Measurements from ENCODE around the gene SLC7A10.

The SLC7A10 gene

DNA sequence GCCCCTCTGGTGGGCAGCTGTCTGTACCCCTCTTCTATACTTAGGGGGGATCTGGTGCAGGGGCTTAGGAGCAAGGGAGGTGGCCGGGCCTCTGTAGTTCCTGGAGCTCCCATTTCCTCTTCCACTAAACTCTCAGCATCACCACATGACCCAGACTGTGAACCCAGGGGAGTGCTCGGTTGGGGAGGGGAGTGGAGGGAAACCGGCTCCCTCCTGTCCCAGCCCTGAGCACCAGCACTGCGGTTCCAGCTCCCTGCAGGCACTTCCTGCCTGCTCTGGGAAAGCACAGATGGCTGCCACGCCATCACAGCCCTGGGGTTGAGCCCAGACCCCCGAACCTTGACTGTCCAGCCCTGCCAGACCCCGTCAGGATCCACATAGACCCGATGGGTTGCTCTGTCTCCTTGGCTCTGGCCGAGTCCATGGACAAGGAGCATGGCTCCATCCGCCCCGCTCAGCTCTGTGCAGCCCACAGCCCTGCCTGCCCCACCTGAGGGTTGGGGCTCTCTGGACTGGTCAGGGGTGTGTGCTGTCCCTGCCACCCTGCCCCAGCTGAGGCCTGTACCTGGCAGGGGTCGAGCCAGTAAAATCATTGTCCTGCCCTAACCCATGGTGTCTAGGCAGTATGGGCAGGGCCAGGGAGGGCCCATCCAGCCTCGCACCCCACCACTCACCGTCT lies 36.0 kb upstream of the SLC7A10 start:
- no peak for TF ChIP-seq CTCF (IDR thresholded peaks at IDR 0.05; ENCODE audit: extremely low read depth, missing control alignments)
- no peak for DNase-seq (ENCODE audit: low spot score)

- no peak for DNase-seq (ENCODE audit: low spot score)
- no peak for TF ChIP-seq CTCF (IDR thresholded peaks at IDR 0.05; ENCODE audit: extremely low read depth, missing control alignments)
Observed at GRCh38 chr19:33260628-33261418, 35.2 kb upstream of the SLC7A10 start.

DNA sequence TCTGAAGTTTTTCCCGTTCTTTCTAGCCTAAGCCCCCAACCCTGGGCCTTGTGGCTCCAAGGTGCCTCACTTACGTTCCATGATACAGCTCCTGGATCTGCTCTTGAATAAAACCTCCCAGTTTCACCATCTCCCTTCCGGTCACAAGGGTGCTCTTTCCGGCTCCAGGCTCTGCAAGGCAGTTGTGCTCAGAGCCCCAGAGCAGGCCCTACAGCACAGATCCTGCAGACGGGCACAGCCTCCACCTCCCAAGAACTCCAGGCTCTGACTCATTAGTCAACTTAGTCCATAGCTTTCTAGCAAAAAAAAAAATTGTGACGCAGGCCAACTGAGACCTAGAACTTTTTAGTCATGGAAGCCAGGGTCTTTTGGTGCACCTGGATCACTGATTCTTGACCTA lies 33.9 kb upstream of the SLC7A10 start:
- TF ChIP-seq CTCF (IDR thresholded peaks at IDR 0.05; ENCODE audit: extremely low read depth, missing control alignments), result no peak
- DNase-seq (ENCODE audit: low spot score), result no peak

DNA sequence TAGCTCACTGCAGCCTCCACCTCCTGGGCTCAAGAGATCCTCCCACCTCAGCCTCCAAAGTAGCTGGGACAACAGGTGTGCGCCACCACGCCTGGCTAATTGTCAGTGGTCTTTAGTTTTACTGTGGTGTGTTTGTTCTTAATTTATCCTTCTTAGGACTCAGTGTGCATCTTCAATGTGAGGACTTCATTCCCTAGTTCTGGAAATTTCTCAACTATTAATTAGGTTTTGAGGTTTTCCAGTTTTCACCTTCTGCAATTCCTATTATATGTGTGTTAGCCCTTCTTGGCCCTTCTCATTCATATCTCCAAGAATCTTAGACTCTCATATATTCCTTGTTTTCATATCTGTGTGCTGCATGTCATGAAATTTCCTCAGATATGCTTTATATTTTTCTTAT lies 32.2 kb upstream of the SLC7A10 start:
- DNase-seq (ENCODE audit: low spot score), result no peak
- TF ChIP-seq CTCF (IDR thresholded peaks at IDR 0.05; ENCODE audit: extremely low read depth, missing control alignments), result no peak

DNA sequence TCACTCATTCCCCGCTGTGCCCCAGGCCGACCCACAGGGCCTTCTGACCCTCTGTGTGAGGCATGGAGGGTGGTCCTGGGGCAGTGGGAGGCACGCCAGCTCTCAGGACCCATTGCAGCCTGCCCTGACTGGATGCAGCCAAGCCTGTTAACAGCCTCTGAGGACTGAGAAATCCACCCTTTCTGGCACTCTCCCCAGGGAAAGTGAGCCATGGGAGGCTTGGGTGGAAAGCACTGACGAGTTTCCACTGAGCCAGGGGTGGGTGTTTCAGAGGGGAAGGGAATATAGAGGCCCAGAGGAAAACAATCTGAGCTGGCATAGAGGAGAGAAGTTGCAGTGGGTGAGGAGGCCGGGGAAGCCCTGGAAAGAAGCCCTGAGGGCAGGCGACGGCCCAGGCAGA lies 30.6 kb upstream of the SLC7A10 start:
- TF ChIP-seq CTCF (IDR thresholded peaks at IDR 0.05; ENCODE audit: extremely low read depth, missing control alignments), result no peak
- no peak for DNase-seq (ENCODE audit: low spot score)

DNA sequence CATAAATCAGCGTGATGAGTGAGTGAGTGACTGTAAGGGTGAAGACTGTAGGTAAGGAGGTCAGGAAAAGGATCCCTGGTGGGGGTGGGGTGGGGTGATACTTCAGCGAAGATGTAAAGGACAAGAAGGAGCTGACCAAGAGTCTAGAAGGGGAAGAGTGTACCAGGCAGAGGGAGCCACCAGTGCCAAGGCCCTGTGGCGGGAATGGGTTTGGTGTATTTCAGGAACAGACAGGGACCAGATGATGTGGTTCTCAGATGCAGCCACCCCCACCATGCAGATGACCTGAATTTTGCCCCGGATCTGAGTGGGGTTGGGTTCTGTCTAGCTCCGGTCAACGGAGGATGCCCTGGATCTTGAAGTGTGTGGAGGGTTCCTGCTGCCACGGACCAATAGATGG lies 30.1 kb upstream of the SLC7A10 start:
- no peak for TF ChIP-seq CTCF (IDR thresholded peaks at IDR 0.05; ENCODE audit: extremely low read depth, missing control alignments)
- DNase-seq (ENCODE audit: low spot score), result no peak

DNA sequence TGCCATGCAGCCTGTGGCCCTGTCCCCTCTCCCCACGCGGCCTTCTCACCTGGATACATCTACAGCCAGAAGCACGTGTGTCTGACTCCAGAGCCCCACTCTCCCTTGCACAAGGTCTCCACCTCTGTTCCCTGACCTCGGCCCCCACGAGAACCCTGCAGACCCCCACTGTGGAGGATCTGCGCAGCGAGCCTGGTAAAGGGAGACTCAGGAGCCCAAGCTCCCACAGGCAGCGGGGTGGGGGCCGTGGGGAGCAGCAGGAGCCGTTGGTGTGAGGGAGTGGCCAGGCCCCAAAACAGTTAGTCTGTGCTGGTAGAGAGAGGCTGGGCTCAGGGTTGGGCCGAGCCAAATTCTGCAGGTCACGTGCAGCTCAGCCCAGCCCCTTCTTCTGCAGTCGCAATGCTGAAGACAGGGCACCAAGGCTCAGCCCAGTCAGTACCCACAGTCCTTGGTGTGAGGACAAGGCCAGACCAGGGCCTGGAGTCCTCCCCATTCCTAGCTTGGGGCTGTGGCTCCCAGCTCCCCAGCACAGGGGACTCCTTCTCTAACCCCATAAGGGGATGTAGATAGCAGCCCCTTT lies 28.7 kb upstream of the SLC7A10 start:
- TF ChIP-seq CTCF (IDR thresholded peaks at IDR 0.05; ENCODE audit: extremely low read depth, missing control alignments), result no peak
- DNase-seq (ENCODE audit: low spot score), result no peak
